Measurements from ENCODE around the gene OR56A1. TPM values are rescaled to one million over a fixed set of nuclear protein-coding genes. Genes with fewer than 3 reads are reported as not detected.

Gene OR56A1
- polyA plus RNA-seq, 2 of the 4 experiments (the other 2 are of a cell fraction) = not detected

- WGBS (ENCODE audit: missing lambda C conversion rate) = 3% methylated on average over 2 of the region's 2 CpGs
- DNase-seq (ENCODE audit: low read depth in 1 of 2, low spot score in 1 of 2) = no peak
- H3K4me2 ChIP-seq = no peak overlapping the region
- POLR2A ChIA-PET = no interaction called here
- no peak for FAIRE-seq
- H3K4me1 ChIP-seq = no peaks in the 10 kb centered on the region
- CTCF ChIA-PET = interaction anchor here (0.9 to 4.9 kb wide), 3 partner anchors 283 to 338 kb away, joined by 3 to 50 read pairs (median 34); no protein-coding TSS in a partner anchor
- H3K4me3 ChIP-seq = no peak overlapping the region
- no peak for ATAC-seq
- H3K27ac ChIP-seq = no peak overlapping the region
- H3K9me3 ChIP-seq = no peaks in the 10 kb centered on the region
- TF ChIP-seq RCOR1 (IDR thresholded peaks at IDR 0.05; ENCODE audit: low read depth, low read length) = no peak
- TF ChIP-seq ZC3H11A (IDR thresholded peaks at IDR 0.05) = no peak
Observed at GRCh38 chr11:6025056-6025455, 5.5 kb downstream of the OR56A1 start.

- WGBS (ENCODE audit: missing lambda C conversion rate) = 2% methylated on average over 4 of the region's 4 CpGs
- ATAC-seq (peak; percentile 82), FAIRE-seq (peak; percentile 46), DNase-seq (ENCODE audit: low read depth in 1 of 2, low spot score in 1 of 2) (peak; percentile 13 to 57)
- Histone ChIP-seq H3K4me3 (no peak overlapping the region), H3K4me1 (no peaks in the 10 kb centered on the region), H3K4me2 (no peak overlapping the region), H3K9me3 (no peaks in the 10 kb centered on the region), H3K27ac (no peak overlapping the region)
- TF ChIP-seq RAD21 (conservative IDR thresholded peaks at IDR 0.05 in 1 of 2, IDR thresholded peaks at IDR 0.05 in 1 of 2) (peak; percentile 61 to 68), ZSCAN20 (CRISPR knock-in tag; IDR thresholded peaks at IDR 0.05) (no peak), HMGXB4 (CRISPR knock-in tag; IDR thresholded peaks at IDR 0.05; ENCODE audit: borderline replicate concordance) (no peak), NFE2L2 (conservative IDR thresholded peaks at IDR 0.05; ENCODE audit: low read length) (no peak), CTCF (IDR thresholded peaks at IDR 0.05) (peak; percentile 46), SMC3 (IDR thresholded peaks at IDR 0.05) (peak; percentile 58), JUNB (IDR thresholded peaks at IDR 0.05) (no peak)
- POLR2A ChIA-PET = no interaction called here
- CTCF ChIA-PET = interaction anchor here (0.7 to 4.9 kb wide), 18 partner anchors 10 to 683 kb away, joined by 3 to 50 read pairs (median 5); partner anchors contain the start of gene CAVIN3
Observed at GRCh38 chr11:6022956-6023355, 7.6 kb downstream of the OR56A1 start.

GRCh38 chr11:6013042-6013441 lies 17.5 kb downstream of the OR56A1 start:
- H3K27ac ChIP-seq = no peak overlapping the region
- no peak for TF ChIP-seq FOSL2 (IDR thresholded peaks at IDR 0.05)
- no peak for TF ChIP-seq FOSL2 (CRISPR knock-in tag; IDR thresholded peaks at IDR 0.05)
- no peak for TF ChIP-seq ELK1 (IDR thresholded peaks at IDR 0.05; ENCODE audit: low read depth, low read length)
- no peak for TF ChIP-seq CHD4 (IDR thresholded peaks at IDR 0.05; ENCODE audit: borderline replicate concordance)
- no peak for TF ChIP-seq TP53 (CRISPR knock-in tag; IDR thresholded peaks at IDR 0.05)
- no peak for TF ChIP-seq FOXS1 (CRISPR knock-in tag; IDR thresholded peaks at IDR 0.05)
- ChIA-PET POLR2A (no interaction called here), CTCF (interaction anchor here (1.1 to 2.4 kb wide), 3 partner anchors 10 to 349 kb away, joined by 4 to 7 read pairs (median 5); no protein-coding TSS in a partner anchor)
- no CpG with 5 or more reads among the region's 3 CpGs for WGBS (ENCODE audit: missing lambda C conversion rate)
- H3K4me2 ChIP-seq = no peak overlapping the region
- DNase-seq (ENCODE audit: low read depth in 1 of 2, low spot score in 1 of 2) = no peak
- H3K4me1 ChIP-seq = no peaks in the 10 kb centered on the region
- FAIRE-seq = no peak
- ATAC-seq = no peak
- H3K4me3 ChIP-seq = no peak overlapping the region
- H3K9me3 ChIP-seq = no peaks in the 10 kb centered on the region

Measured in A549 (cell line).